K562 (cell line): Measurements from ENCODE around the gene FASTK. TPM values are rescaled to one million over a fixed set of nuclear protein-coding genes. Genes with fewer than 3 reads are reported as not detected.

Experiments
- ATAC-seq: fragments of 200-7000 bp; cut with Tn5 transposase; 3 replicates; pipeline ENCODE4 v1.9.1; 2020; ENCODE audit warnings: moderate library complexity
- BruUV-seq: library from RNA; stranded (reverse); fragments of 400-500 nt; replicated peaks from 2 replicates; lab custom pipeline; 2021; lab: Mats Ljungman, UMichigan
- CTCF ChIA-PET: fragments of 300-600 bp; formaldehyde crosslinking; extraction: SDS; loops from one replicate; lab custom pipeline; 2021; ENCODE audit warnings: low intra/inter-chr PET ratio; lab: Yijun Ruan, JAX
- POLR2A ChIA-PET: fragments of 300-600, 350-650 bp; sonication (Branson Sonifier 250); formaldehyde crosslinking; extraction: SDS; loops from one replicate; lab custom pipeline; 2021; ENCODE audit warnings: antibody characterized with exemption, inconsistent platforms; lab: Yijun Ruan, JAX
- DNase-seq, 4 experiments: peaks; one replicate each; pipeline versions ENCODE4 v3.0.0 to v3.0.0-alpha.2; 2011 to 2018; ENCODE audit warnings: low spot score in 3 of 4, mixed read lengths in 3 of 4; ENCODE audit errors: extremely low read depth in 1 of 4
- FAIRE-seq: peaks from 2 replicates; lab custom pipeline; 2011; peaks lifted over from hg19 to GRCh38; lab: Jason Lieb, UNC
- H2AFZ ChIP-seq: 2 replicates; pipeline ENCODE4 v1.6.0; 2011; ENCODE audit warnings: low read depth, low read length, control low read depth, inconsistent platforms
- H3K27ac ChIP-seq: fragments of 200-600 bp; 3 replicates; pipeline ENCODE4 v1.8.0; 2011; ENCODE audit warnings: low read depth, mild to moderate bottlenecking, control low read depth, inconsistent platforms, low read length, moderate library complexity, mixed read lengths; ENCODE audit errors: extremely low read depth
- H3K27me3 ChIP-seq, 2 experiments: fragments of 300-600 bp in 1 of 2; 2 replicates in 1 of 2; 3 replicates in 1 of 2; pipeline versions ENCODE4 v1.6.0 to v1.8.0; 2011; ENCODE audit warnings: inconsistent platforms in 2 of 2, low read length in 2 of 2, mild to moderate bottlenecking in 1 of 2, mixed read lengths in 1 of 2, moderate library complexity in 1 of 2; ENCODE audit not compliant: control insufficient read depth in 2 of 2, insufficient read depth in 2 of 2
- H3K36me3 ChIP-seq: fragments of 300-600 bp; 3 replicates; pipeline ENCODE4 v1.8.0; 2011; ENCODE audit warnings: mild to moderate bottlenecking, low read length, inconsistent platforms; ENCODE audit not compliant: control insufficient read depth, insufficient read depth
- H3K4me1 ChIP-seq, 2 experiments: fragments of 200-600 bp in 1 of 2; replicated peaks in 1 of 2; 2 replicates in 1 of 2; 3 replicates in 1 of 2; pipeline versions ENCODE4 v1.5.1 to v1.8.0; 2011; ENCODE audit warnings: inconsistent platforms in 2 of 2, low read length in 2 of 2, mild to moderate bottlenecking in 1 of 2, mixed read lengths in 1 of 2, moderate library complexity in 1 of 2; ENCODE audit not compliant: control insufficient read depth in 2 of 2, insufficient read depth in 2 of 2
- H3K4me2 ChIP-seq: 2 replicates; pipeline ENCODE4 v1.6.1; 2011; ENCODE audit warnings: low read length, control low read depth, inconsistent platforms, mixed read lengths; ENCODE audit not compliant: insufficient read depth
- H3K4me3 ChIP-seq: fragments of 200-600 bp; sonication (generic), shearing (Covaris generic); 2 replicates; pipeline ENCODE4 v1.5.1; 2016; ENCODE audit warnings: control low read depth, inconsistent platforms
- H3K79me2 ChIP-seq: fragments of 200-600 bp; 3 replicates; pipeline ENCODE4 v1.8.0; 2011; ENCODE audit warnings: low read length, inconsistent platforms; ENCODE audit not compliant: control insufficient read depth, insufficient read depth
- H3K9ac ChIP-seq, 2 experiments: 2 replicates each; pipeline versions ENCODE4 v1.6.0 to v1.6.1; 2011; ENCODE audit warnings: low read depth in 2 of 2, low read length in 2 of 2, control low read depth in 1 of 2, inconsistent platforms in 1 of 2, mild to moderate bottlenecking in 1 of 2, mixed read lengths in 1 of 2; ENCODE audit not compliant: insufficient read depth in 1 of 2
- H3K9me1 ChIP-seq: one replicate; pipeline ENCODE4 v1.6.0; 2011; ENCODE audit warnings: inconsistent platforms, mild to moderate bottlenecking, low read length, moderate library complexity; ENCODE audit not compliant: control insufficient read depth, insufficient read depth
- H3K9me3 ChIP-seq: replicated peaks from 2 replicates; pipeline ENCODE4 v1.5.1; 2011; ENCODE audit warnings: low read depth, low read length, inconsistent platforms; ENCODE audit not compliant: control insufficient read depth, insufficient read depth
- H4K20me1 ChIP-seq: replicated peaks from 2 replicates; pipeline ENCODE4 v1.6.1; 2011; ENCODE audit warnings: low read length, inconsistent platforms, mixed read lengths; ENCODE audit not compliant: control insufficient read depth, insufficient read depth
- MAX ChIP-seq: sonication (generic); formaldehyde crosslinking; IDR thresholded peaks from 2 replicates; pipeline ENCODE4 v1.9.0; 2022; ENCODE audit warnings: mild to moderate bottlenecking, missing genetic modification reagents
- NBN ChIP-seq: fragments of 450-650 bp; IDR thresholded peaks from 2 replicates; pipeline ENCODE4 v1.6.1; 2016; ENCODE audit warnings: low read depth, mild to moderate bottlenecking
- RNF219 ChIP-seq: fragments of 250-450 bp; sonication (Bioruptor Pico); IDR thresholded peaks from 2 replicates; pipeline ENCODE4 v1.5.0; 2022; ENCODE audit warnings: mild to moderate bottlenecking
- WGBS: fragments of 100-300 bp; shearing (Covaris generic); methylation state at CpG from one replicate; pipeline ENCODE4 v1.1.6; 2016; ENCODE audit warnings: low coverage, mixed read lengths; ENCODE audit not compliant: insufficient coverage; ENCODE audit errors: missing lambda C conversion rate; 5-methylcytosine and 5-hydroxymethylcytosine counted together
- in situ Hi-C: fragments of 300-500 bp; cut with MboI; formaldehyde crosslinking; loops from 4 replicates; pipeline ENCODE4 v1.15.0; 2018; ENCODE audit warnings: inconsistent platforms, mixed read lengths
- intact Hi-C: fragments of 100-400 bp; cut with micrococcal nuclease; formaldehyde crosslinking; loops from 2 replicates; pipeline ENCODE4 v1.14.2; 2022
- polyA plus RNA-seq, 8 experiments: library from polyadenylated mRNA; depleted of rRNA in 4 of 8; stranded (reverse) in 5 of 8; unstranded in 3 of 8; fragments of >200 nt; fragmentation: Nextera tagmentation in 2 of 8; fragmentation: Illumina TruSeq in 1 of 8; extraction: Ambion mirVana in 2 of 8; extraction: Trizol in 1 of 8; gene quantifications; 2 replicates each; pipeline versions ENCODE4 v1.2.1 to v1.2.3, GENCODE V29; 2011 to 2014; ENCODE audit warnings: inconsistent platforms in 1 of 8, missing spikeins in 1 of 8
- total RNA-seq, 7 experiments: library from RNA; depleted of rRNA in 6 of 7; stranded (reverse); fragments of >200 nt in 6 of 7; fragmentation: Illumina TruSeq in 2 of 7; extraction: Trizol in 2 of 7; gene quantifications; 2 replicates each; pipeline versions ENCODE4 v1.2.1 to v1.2.3, GENCODE V29; 2011 to 2021; ENCODE audit warnings: low replicate concordance in 1 of 7

The FASTK gene
- total and polyA plus RNA-seq, 9 of the 15 experiments (the other 6 are each of a cell fraction or from before 2014, with no cell fraction given), result 0.51 to 150 (median 48.2) TPM

DNA sequence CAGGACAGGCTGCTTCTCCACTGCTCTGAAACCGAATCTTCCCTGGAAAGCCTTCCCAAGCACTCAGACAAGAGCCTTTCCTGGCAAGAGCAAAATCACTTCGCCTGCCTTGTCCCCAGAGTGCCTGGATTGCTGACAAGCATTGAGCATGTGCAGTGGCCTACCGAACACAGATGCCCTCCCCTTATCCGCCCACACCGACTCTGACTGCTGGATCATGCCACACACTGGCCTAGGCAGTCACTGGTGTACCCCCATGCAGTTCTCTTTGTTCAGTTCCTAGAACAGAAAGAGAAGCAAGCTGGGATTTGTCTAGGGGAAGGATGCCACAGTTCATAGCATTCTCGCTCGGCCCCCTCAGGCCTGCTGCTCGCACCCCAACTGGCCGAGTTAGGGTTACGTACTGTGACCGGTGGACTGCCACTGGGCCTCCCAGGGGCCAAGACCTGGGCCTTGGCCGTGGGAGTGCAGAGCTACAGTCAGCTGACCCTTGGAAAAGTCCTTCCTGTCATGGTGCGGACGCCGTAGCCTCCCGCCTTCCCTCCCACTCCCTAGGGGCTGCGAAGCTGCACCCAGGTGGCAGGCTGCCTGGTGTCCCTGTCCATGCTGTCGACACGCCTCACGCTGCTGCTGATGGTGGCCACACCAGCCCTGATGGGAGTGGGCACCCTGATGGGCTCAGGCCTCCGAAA, 45.4 kb downstream of the FASTK start:
- H3K27ac ChIP-seq, result no peak overlapping the region
- FAIRE-seq (no peak), DNase-seq (no peak), ATAC-seq (no peak)
- H3K4me1 ChIP-seq, result peaks cover 16 to 63% of the 10 kb centered on the region in 2 experiments
- WGBS, result 86% methylated on average over 21 of the region's 21 CpGs
- peaks cover 19% of the 10 kb centered on the region for H3K79me2 ChIP-seq
- H2AFZ ChIP-seq, result no peak overlapping the region
- peak overlapping the region in 1 of 2 experiments; percentile 11; a peak in 2 of 4 replicates for H3K9ac ChIP-seq
- ChIA-PET CTCF (no interaction called here), POLR2A (interaction anchor here (0.6 to 1.3 kb wide), 5 partner anchors 9 to 1140 kb away, joined by 3 to 5 read pairs (median 3); partner anchors contain the start of genes FASTK and TMUB1)
- TF ChIP-seq MAX (CRISPR knock-in tag) (0 out of 2 replicates have a peak, but pooled peaks have one; percentile 12), NBN (no peak), RNF219 (CRISPR knock-in tag) (no peak)
- peaks cover 7% of the 10 kb centered on the region for H4K20me1 ChIP-seq
- no peak overlapping the region for H3K4me3 ChIP-seq
- H3K9me1 ChIP-seq, result peaks cover 6% of the 10 kb centered on the region
- peaks cover 70% of the 10 kb centered on the region; the same call in 2 of the 3 replicates for H3K36me3 ChIP-seq
- in situ Hi-C loops (no loop called here), intact Hi-C loops (no loop called here)
- no peak overlapping the region for H3K4me2 ChIP-seq
- BruUV-seq, result no TSS peak
- H3K27me3 ChIP-seq, result no peaks in the 10 kb centered on the region
- no peaks in the 10 kb centered on the region for H3K9me3 ChIP-seq
